Endothelial cell (in vitro differentiated cells): ENCODE results near the gene ITGB3BP. TPM values are rescaled to one million over a fixed set of nuclear protein-coding genes. Genes with fewer than 3 reads are reported as not detected.

ENCODE experiments used
- DNase-seq: peaks from one replicate; pipeline ENCODE4 v3.0.0; 2021; ENCODE audit warnings: low spot score
- H3K27ac Mint-ChIP-seq: one replicate; pipeline ENCODE4 v1.8.0; 2021; ENCODE audit warnings: mixed read lengths, inconsistent platforms; ENCODE audit not compliant: unreplicated experiment
- H3K27me3 Mint-ChIP-seq: one replicate; pipeline ENCODE4 v1.8.0; 2021; ENCODE audit warnings: mild to moderate bottlenecking, moderate library complexity, mixed read lengths, inconsistent platforms; ENCODE audit not compliant: unreplicated experiment
- H3K36me3 Mint-ChIP-seq: one replicate; pipeline ENCODE4 v1.8.0; 2021; ENCODE audit warnings: mild to moderate bottlenecking, low read depth, mixed read lengths, inconsistent platforms; ENCODE audit not compliant: unreplicated experiment
- H3K4me1 Mint-ChIP-seq: one replicate; pipeline ENCODE4 v1.8.0; 2021; ENCODE audit warnings: mild to moderate bottlenecking, mixed read lengths, inconsistent platforms; ENCODE audit not compliant: unreplicated experiment
- H3K4me3 Mint-ChIP-seq: one replicate; pipeline ENCODE4 v1.8.0; 2021; ENCODE audit warnings: mild to moderate bottlenecking, mixed read lengths, inconsistent platforms; ENCODE audit not compliant: unreplicated experiment
- H3K9me3 Mint-ChIP-seq: one replicate; pipeline ENCODE4 v1.8.0; 2021; ENCODE audit warnings: mixed read lengths, inconsistent platforms; ENCODE audit not compliant: unreplicated experiment
- CTCF ChIP-seq: fragments of 200-600 bp; sonication (generic); IDR thresholded peaks from one replicate; pipeline ENCODE4 v1.5.0; 2021; ENCODE audit warnings: antibody characterized with exemption; ENCODE audit not compliant: unreplicated experiment
- total RNA-seq: library from RNA; stranded (reverse); fragmentation: NEBNext Ultra II Directional; extraction: Animal tissue kit (Norgen Biotek cat#: 25700); gene quantifications from one replicate; pipeline ENCODE4 v1.2.1, GENCODE V29; 2021; ENCODE audit not compliant: unreplicated experiment

Gene ITGB3BP
- total RNA-seq, 1 donor from 2014 or later, result 20.9 TPM

- no peaks in the 10 kb centered on the region for H3K4me1 Mint-ChIP-seq
- DNase-seq, result no peak
- no peaks in the 10 kb centered on the region for H3K36me3 Mint-ChIP-seq
- H3K27me3 Mint-ChIP-seq, result no peaks in the 10 kb centered on the region
- no peak overlapping the region for H3K4me3 Mint-ChIP-seq
- no peak overlapping the region for H3K27ac Mint-ChIP-seq
- no peak for TF ChIP-seq CTCF
- no peaks in the 10 kb centered on the region for H3K9me3 Mint-ChIP-seq
These were observed 11.4 kb upstream of the ITGB3BP start for GRCh38 chr1:63534406-63534805.

GRCh38 chr1:63533931-63534330 is 10.9 kb upstream of the ITGB3BP start:
- no peak overlapping the region for H3K27ac Mint-ChIP-seq
- no peaks in the 10 kb centered on the region for H3K4me1 Mint-ChIP-seq
- TF ChIP-seq CTCF, result no peak
- DNase-seq, result no peak
- H3K36me3 Mint-ChIP-seq, result no peaks in the 10 kb centered on the region
- no peak overlapping the region for H3K4me3 Mint-ChIP-seq
- H3K9me3 Mint-ChIP-seq, result no peaks in the 10 kb centered on the region
- H3K27me3 Mint-ChIP-seq, result no peaks in the 10 kb centered on the region

GRCh38 chr1:63532727-63533126 is 9.7 kb upstream of the ITGB3BP start:
- no peaks in the 10 kb centered on the region for H3K4me1 Mint-ChIP-seq
- no peaks in the 10 kb centered on the region for H3K27me3 Mint-ChIP-seq
- DNase-seq, result no peak
- no peak for TF ChIP-seq CTCF
- no peak overlapping the region for H3K4me3 Mint-ChIP-seq
- H3K9me3 Mint-ChIP-seq, result no peaks in the 10 kb centered on the region
- H3K27ac Mint-ChIP-seq, result no peak overlapping the region
- H3K36me3 Mint-ChIP-seq, result no peaks in the 10 kb centered on the region

GRCh38 chr1:63524201-63524600 is 1.2 kb upstream of the ITGB3BP start:
- Mint-ChIP-seq H3K4me3 (peak overlapping the region; percentile 95), H3K9me3 (no peaks in the 10 kb centered on the region), H3K36me3 (no peaks in the 10 kb centered on the region), H3K27me3 (no peaks in the 10 kb centered on the region), H3K27ac (no peak overlapping the region), H3K4me1 (peaks cover 9% of the 10 kb centered on the region)
- no peak for DNase-seq
- TF ChIP-seq CTCF, result no peak

GRCh38 chr1:63523738-63524137 is 713 bp upstream of the ITGB3BP start:
- H3K4me1 Mint-ChIP-seq, result peaks cover 9% of the 10 kb centered on the region
- no peaks in the 10 kb centered on the region for H3K9me3 Mint-ChIP-seq
- H3K4me3 Mint-ChIP-seq, result peak overlapping the region; percentile 95
- no peak for TF ChIP-seq CTCF
- peak overlapping the region; percentile 91 for H3K27ac Mint-ChIP-seq
- no peak for DNase-seq
- no peaks in the 10 kb centered on the region for H3K36me3 Mint-ChIP-seq
- H3K27me3 Mint-ChIP-seq, result no peaks in the 10 kb centered on the region
